Testis (tissue), 2 donors: ENCODE measurements around the gene FCRL6.

Experiments
- POLR2A ChIP-seq: fragments of 450-650 bp; IDR thresholded peaks from one replicate; pipeline ENCODE4 v1.6.1; 2017; ENCODE audit warnings: antibody characterized with exemption, mild to moderate bottlenecking, moderate library complexity
- TF ChIP-seq, protein P1 (sequence below), 3 experiments: fragments of 450-650 bp in 2 of 3; fragments of 200-600 bp in 1 of 3; sonication (generic) in 1 of 3; IDR thresholded peaks; one replicate each; pipeline ENCODE4 v1.5.1; 2016 to 2019; ENCODE audit warnings: antibody characterized with exemption in 3 of 3, mild to moderate bottlenecking in 2 of 3, moderate library complexity in 1 of 3

DNA sequence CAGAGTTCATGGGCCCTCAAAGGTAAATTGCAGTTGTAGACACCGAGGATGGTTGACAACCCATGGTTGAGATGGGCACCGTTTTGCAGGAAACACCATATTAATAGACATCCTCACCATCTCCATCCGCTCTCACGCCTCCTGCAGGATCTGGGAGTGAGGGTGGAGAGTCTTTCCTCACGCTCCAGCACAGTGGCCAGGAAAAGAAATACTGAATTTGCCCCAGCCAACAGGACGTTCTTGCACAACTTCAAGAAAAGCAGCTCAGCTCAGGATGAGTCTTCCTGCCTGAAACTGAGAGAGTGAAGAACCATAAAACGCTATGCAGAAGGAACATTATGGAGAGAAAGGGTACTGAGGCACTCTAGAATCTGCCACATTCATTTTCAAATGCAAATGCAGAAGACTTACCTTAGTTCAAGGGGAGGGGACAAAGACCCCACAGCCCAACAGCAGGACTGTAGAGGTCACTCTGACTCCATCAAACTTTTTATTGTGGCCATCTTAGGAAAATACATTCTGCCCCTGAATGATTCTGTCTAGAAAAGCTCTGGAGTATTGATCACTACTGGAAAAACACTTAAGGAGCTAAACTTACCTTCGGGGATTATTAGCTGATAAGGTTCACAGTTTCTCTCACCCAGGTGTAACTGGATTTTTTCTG, 33.8 kb downstream of the FCRL6 start:
- TF ChIP-seq, protein P1, sequence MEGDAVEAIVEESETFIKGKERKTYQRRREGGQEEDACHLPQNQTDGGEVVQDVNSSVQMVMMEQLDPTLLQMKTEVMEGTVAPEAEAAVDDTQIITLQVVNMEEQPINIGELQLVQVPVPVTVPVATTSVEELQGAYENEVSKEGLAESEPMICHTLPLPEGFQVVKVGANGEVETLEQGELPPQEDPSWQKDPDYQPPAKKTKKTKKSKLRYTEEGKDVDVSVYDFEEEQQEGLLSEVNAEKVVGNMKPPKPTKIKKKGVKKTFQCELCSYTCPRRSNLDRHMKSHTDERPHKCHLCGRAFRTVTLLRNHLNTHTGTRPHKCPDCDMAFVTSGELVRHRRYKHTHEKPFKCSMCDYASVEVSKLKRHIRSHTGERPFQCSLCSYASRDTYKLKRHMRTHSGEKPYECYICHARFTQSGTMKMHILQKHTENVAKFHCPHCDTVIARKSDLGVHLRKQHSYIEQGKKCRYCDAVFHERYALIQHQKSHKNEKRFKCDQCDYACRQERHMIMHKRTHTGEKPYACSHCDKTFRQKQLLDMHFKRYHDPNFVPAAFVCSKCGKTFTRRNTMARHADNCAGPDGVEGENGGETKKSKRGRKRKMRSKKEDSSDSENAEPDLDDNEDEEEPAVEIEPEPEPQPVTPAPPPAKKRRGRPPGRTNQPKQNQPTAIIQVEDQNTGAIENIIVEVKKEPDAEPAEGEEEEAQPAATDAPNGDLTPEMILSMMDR (IDR thresholded peaks at IDR 0.05): no peak
- no peak for TF ChIP-seq POLR2A
